IPS-20b (cell line): ENCODE measurements around the gene C2CD2.

Experiments used
- H3K27ac ChIP-seq: one replicate; pipeline ENCODE4 v1.5.1; 2013; ENCODE audit warnings: low read length
- H3K27me3 ChIP-seq: 2 replicates; pipeline ENCODE4 v1.6.1; 2013; ENCODE audit warnings: mild to moderate bottlenecking, low read length, inconsistent platforms; ENCODE audit not compliant: insufficient read depth
- H3K36me3 ChIP-seq: 2 replicates; pipeline ENCODE4 v1.6.1; 2013; ENCODE audit warnings: low read depth, mild to moderate bottlenecking, inconsistent platforms, low read length, moderate library complexity; ENCODE audit not compliant: insufficient read depth
- H3K4me1 ChIP-seq: 2 replicates; pipeline ENCODE4 v1.6.1; 2013; ENCODE audit warnings: mild to moderate bottlenecking, control low read depth, inconsistent platforms, low read length, moderate library complexity; ENCODE audit not compliant: insufficient read depth
- H3K4me3 ChIP-seq: 2 replicates; pipeline ENCODE4 v1.5.1; 2013; ENCODE audit warnings: mild to moderate bottlenecking, low read length, inconsistent platforms
- H3K9ac ChIP-seq: 2 replicates; pipeline ENCODE4 v1.6.1; 2013; ENCODE audit warnings: low read depth, mild to moderate bottlenecking, inconsistent platforms, low read length, moderate library complexity
- H3K9me3 ChIP-seq: 2 replicates; pipeline ENCODE4 v1.6.1; 2013; ENCODE audit warnings: mild to moderate bottlenecking, low read depth, low read length, inconsistent platforms; ENCODE audit not compliant: insufficient read depth

C2CD2 gene

DNA sequence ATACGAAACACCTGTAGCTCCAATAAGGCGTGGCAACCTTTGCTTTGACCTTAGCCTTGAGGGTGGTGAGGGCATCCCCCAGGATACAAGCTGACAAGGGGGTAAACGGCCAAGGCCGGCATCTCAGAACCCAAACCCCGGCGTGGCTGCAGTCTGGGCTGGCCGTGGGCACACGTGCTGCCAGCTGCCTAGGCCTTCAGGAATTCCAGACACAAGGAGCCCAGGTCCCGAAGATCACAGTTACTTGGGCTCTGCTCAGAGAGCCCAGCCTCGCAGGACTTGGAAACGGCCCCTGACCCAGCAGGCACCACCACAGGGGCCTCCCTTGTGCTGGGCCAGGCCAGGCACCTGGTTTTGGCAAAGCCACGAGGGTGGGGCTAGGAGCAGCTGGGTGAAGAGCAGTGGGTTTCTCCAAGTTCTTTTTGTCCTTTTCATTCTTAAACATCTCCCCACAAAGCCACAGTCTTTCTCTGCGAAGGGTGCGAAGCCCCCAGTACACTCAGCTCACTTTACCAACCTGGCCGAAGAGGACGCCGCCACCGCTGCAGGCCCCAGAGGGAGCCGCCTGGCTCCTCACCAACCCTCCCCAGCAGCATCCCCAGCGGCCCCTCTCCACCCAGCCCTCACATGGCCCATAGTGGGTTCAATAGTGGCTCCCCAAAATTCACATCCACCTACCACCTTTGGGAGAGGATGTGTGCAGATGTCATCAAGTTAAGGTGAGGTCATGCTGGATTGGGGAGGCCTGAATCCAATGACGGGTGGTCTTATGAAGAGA lies 101.5 kb downstream of the C2CD2 start:
- H3K4me3 ChIP-seq, result no peak overlapping the region
- no peak overlapping the region for H3K9ac ChIP-seq
- no peaks in the 10 kb centered on the region for H3K9me3 ChIP-seq
- no peaks in the 10 kb centered on the region for H3K4me1 ChIP-seq
- no peak overlapping the region for H3K27ac ChIP-seq
- H3K27me3 ChIP-seq, result no peaks in the 10 kb centered on the region
- H3K36me3 ChIP-seq, result peaks cover 44% of the 10 kb centered on the region

DNA sequence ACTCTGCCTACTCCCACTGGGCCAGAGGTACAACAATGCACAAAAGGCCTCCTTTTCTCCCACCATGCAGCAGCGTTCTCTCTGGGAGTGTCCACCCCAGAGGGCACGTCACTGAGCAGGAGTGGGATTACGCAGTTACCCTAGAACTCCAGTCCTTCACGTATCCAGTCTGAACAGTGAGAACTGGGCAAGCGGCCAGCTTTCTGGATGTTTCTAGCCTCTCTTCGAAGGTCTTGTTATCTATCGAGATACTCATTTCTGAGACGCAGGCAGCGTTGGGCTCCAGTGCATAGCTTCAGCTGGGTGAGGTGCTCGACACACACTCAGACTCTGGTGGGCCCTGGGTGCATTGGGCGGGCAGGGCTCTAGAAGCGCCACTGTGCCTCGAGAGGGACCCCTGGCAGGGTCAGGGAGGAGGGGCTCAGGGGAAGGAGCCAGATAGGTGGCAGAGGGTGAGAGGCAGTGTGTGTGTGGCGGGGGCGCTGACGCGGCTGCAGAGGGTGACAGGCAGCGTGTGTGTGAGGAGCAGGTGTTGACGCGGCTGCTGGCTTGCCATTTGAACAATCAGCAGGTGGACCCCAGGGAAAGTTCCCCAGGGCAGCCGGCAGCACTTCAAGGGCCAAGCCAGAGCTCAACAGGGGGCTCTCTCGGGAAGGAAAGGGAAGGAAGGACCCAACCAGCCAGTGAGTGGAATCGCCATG lies 102.6 kb downstream of the C2CD2 start:
- H3K27me3 ChIP-seq, result no peaks in the 10 kb centered on the region
- H3K4me1 ChIP-seq, result no peaks in the 10 kb centered on the region
- H3K4me3 ChIP-seq, result no peak overlapping the region
- no peak overlapping the region for H3K27ac ChIP-seq
- H3K9ac ChIP-seq, result no peak overlapping the region
- H3K36me3 ChIP-seq, result peaks cover 33% of the 10 kb centered on the region
- H3K9me3 ChIP-seq, result no peaks in the 10 kb centered on the region

DNA sequence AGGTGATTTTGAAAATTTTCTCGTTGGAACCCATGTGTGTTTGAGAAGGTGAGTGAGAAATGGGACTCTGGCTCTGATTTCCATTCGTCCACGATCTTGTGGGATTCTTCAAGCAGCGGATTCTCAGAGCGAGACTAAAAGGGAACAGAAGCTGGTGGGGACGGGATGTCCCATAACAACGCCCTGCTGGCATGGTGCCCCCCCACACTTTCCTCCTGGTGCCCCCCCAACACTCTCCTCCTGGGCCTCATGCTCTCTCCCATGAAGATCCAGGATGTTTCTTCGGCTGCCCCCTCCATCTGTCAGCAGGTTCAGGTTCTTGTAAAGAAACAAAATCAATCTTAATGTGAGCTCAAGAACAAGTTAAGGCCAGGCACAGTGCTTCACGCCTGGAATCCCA lies 103.7 kb downstream of the C2CD2 start:
- no peaks in the 10 kb centered on the region for H3K4me1 ChIP-seq
- no peaks in the 10 kb centered on the region for H3K9me3 ChIP-seq
- no peak overlapping the region for H3K9ac ChIP-seq
- peaks cover 27% of the 10 kb centered on the region for H3K36me3 ChIP-seq
- no peak overlapping the region for H3K27ac ChIP-seq
- H3K4me3 ChIP-seq, result no peak overlapping the region
- no peaks in the 10 kb centered on the region for H3K27me3 ChIP-seq

DNA sequence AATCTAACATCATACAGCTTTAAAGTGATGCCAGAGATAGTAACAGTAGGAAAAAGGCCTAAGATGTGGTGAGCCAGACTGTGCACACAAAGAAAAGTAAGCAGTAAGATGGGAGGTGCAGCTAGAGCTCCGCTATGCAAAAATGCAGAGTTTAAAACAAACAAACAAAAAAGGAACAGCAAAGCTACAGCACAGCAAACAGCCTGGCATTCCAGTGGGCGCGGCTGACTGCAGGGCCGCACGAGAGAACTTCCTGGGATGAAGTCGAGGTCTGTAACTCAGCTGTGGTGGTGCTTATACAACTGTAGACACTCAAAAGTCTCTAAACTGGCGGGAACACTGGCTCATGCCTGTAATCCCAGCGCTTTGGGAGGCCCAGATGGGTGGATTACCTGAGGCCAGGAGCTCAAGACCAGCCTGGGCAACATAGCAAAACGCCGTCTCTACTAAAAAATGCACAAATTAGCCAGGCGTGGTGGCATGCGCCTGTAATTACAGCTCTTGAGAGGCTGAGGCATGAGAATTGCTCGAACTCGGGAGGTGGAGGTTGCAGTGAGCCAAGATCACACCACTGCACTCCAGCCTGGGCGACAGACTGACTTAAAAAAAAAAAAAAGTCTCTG lies 104.7 kb downstream of the C2CD2 start:
- Histone ChIP-seq H3K9me3 (no peaks in the 10 kb centered on the region), H3K4me1 (no peaks in the 10 kb centered on the region), H3K27ac (no peak overlapping the region), H3K4me3 (no peak overlapping the region), H3K27me3 (no peaks in the 10 kb centered on the region), H3K9ac (no peak overlapping the region), H3K36me3 (peaks cover 17% of the 10 kb centered on the region)

DNA sequence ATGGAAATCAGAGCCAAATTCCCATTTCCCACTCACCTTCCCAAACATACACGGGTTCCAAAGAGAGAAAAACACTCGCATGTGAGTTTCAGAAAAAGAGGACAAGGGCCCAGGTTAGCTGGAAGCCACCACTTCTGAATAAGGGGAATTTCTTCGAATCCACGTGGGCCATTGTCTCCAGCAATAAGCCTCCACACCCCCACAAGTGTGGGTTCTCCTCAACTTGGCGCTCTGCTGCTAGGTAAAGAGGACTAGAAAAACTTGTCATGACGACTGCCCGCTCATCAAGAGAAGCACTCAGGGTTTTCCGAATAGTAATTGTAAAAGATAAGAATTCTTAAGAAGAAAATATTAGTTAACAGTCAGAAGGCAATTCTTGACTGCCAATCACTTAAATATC lies 105.3 kb downstream of the C2CD2 start:
- Histone ChIP-seq H3K27me3 (no peaks in the 10 kb centered on the region), H3K27ac (no peak overlapping the region), H3K9ac (no peak overlapping the region), H3K9me3 (no peaks in the 10 kb centered on the region), H3K4me1 (no peaks in the 10 kb centered on the region), H3K36me3 (peaks cover 11% of the 10 kb centered on the region; the same call in 1 of the 2 replicates), H3K4me3 (no peak overlapping the region)

DNA sequence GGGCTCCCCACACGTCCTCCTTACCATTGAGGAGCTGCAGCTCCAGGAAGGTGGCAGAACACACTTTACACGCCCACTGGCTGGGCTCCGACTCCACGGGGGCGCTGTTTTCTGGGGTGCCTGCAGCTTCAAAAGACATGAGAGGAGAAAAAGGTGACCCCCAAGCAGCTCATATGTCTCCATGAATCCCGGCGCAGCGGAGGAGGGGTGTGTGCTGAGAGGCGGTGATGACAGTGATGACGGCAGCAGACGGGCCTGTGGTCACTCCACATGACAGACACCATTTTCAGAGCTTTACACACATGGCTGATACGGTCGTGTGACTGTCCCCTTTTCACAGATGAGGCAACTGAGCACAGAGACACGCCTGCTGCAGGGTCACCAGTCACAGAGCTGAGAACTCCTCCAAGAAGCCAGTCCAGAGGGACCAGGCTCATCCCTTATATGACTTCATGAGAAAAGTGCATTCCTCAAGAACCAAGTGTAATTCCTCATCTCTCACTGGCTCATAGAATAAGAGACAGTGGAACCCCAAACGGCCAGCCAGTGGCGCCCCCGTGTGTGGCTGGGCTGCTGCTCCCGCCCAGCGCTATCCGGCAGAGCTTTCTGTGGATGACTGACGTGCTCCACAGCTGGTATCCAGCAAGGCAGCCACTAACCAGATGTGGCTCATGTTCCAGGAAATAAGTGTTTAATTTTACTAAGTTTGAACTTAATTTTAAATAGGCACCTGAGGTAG lies 106.6 kb downstream of the C2CD2 start:
- no peaks in the 10 kb centered on the region for H3K9me3 ChIP-seq
- no peaks in the 10 kb centered on the region for H3K4me1 ChIP-seq
- no peaks in the 10 kb centered on the region for H3K36me3 ChIP-seq
- no peak overlapping the region for H3K4me3 ChIP-seq
- no peak overlapping the region for H3K9ac ChIP-seq
- H3K27ac ChIP-seq, result no peak overlapping the region
- H3K27me3 ChIP-seq, result no peaks in the 10 kb centered on the region

DNA sequence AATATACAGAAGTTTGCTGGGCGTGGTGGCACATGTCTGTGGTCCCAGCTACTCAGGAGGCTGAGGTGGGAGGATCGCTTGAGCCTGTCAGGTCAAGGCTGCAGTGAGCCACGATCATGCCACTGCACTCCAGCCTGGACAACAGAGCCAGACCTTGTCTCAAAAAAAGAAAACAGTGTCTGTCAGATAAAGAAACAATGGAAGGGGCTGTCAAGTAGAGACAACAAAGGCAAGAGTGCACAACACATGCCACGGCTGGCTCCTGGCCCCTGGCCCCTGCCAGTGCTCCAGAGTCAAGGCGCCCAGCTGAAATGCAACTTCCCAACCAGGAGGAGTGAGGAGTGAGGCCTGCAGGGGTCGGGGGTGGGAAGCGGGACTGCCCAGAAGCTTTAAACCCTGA lies 107.3 kb downstream of the C2CD2 start:
- Histone ChIP-seq H3K4me1 (no peaks in the 10 kb centered on the region), H3K9me3 (no peaks in the 10 kb centered on the region), H3K9ac (no peak overlapping the region), H3K4me3 (no peak overlapping the region), H3K27me3 (no peaks in the 10 kb centered on the region), H3K27ac (no peak overlapping the region), H3K36me3 (no peaks in the 10 kb centered on the region)

DNA sequence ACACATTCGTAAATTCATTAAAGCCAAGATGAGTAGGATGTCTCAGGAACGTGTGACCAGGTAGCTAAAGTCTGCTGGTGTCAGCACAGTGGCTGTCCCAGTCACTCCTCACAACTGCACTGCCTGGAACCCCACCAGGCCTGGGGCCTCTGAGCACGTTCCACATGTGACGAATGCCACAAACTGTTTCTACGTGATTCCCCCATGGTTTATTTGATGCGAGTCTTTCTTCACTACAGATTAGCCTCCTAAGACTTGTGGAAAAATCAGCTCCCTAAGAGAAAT lies 107.8 kb downstream of the C2CD2 start:
- Histone ChIP-seq H3K36me3 (no peaks in the 10 kb centered on the region), H3K27me3 (no peaks in the 10 kb centered on the region), H3K4me1 (no peaks in the 10 kb centered on the region), H3K9ac (no peak overlapping the region), H3K9me3 (no peaks in the 10 kb centered on the region), H3K4me3 (no peak overlapping the region), H3K27ac (no peak overlapping the region)

DNA sequence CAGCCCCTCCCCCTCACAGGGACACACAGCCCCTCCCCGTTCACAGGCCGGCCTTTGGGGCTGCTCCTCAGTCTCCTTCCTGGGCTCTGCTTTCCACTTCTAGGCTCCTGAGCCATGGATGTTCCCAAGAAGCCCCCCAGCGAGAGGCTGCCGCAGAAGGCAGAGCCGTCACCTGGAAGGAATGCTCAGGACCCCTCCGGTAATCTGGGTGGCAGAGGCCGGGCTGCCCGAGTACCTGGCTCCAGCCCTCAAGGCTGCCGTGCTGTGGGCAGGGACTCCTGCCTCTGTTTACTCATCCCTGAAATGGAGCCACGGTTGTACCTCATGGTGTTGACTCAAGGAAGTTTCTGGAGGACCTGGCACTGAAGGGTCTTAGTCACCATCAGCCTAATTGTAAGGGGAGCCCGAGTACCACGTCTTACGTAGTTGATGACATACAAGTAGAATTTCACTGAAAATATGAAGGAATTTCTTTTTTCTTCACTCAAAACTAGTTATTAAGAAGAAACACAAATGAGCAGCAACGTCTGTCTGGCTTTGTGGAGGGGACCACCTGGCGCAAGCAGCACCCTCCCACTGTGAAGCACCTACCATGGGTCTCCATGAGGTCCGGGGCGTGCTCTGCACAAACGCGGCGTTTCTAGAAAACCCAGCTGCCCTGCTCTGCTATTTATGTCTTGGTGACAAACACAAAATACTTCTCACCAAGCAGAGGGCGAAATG lies 108.3 kb downstream of the C2CD2 start:
- no peaks in the 10 kb centered on the region for H3K27me3 ChIP-seq
- H3K27ac ChIP-seq, result no peak overlapping the region
- no peaks in the 10 kb centered on the region for H3K4me1 ChIP-seq
- no peaks in the 10 kb centered on the region for H3K9me3 ChIP-seq
- H3K36me3 ChIP-seq, result no peaks in the 10 kb centered on the region
- H3K4me3 ChIP-seq, result no peak overlapping the region
- no peak overlapping the region for H3K9ac ChIP-seq

DNA sequence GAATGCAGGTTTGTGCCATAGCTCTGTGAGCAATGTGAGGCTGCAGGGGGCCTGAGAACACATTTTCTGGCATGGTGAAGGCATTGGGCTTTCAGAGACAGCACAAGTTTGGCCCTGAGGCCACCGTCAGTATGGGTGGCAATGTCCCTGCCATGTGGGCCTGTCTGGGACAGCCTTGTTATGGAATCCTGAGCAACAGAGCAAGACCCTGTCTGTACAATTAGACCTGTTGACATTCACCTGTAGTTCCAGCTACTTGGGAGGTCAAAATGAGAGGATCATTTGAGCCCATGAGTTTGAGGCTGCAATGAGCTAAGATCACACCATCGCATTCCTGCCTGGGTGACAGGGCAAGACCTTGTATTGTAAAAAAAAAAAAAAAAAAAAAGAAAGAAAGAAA lies 110.2 kb downstream of the C2CD2 start:
- Histone ChIP-seq H3K4me1 (no peaks in the 10 kb centered on the region), H3K36me3 (no peaks in the 10 kb centered on the region; the same call in 1 of the 2 replicates), H3K27ac (no peak overlapping the region), H3K27me3 (no peaks in the 10 kb centered on the region), H3K9me3 (no peaks in the 10 kb centered on the region), H3K9ac (no peak overlapping the region), H3K4me3 (no peak overlapping the region)

DNA sequence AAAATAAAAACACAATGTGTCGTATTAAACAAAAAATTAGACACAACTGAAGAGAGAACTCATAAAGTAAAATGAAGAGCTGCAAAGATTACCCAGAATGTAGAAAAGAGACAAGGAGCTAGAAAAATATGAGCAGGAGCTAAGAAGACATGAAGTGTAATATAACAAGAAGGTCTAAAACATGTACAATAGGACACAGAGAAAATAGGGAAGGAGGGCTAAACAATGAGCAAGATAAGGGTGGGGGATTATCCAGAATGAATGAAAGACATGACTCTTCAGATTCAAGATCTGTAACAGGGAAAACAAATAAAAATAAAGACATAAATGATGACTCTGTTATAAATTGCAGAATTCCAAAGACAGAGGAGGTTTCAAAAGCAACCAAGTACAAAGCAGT lies 112.9 kb downstream of the C2CD2 start:
- peaks cover 24% of the 10 kb centered on the region for H3K36me3 ChIP-seq
- peaks cover 12% of the 10 kb centered on the region; the same call in 1 of the 2 replicates for H3K4me1 ChIP-seq
- no peak overlapping the region for H3K27ac ChIP-seq
- H3K9ac ChIP-seq, result no peak overlapping the region
- no peaks in the 10 kb centered on the region for H3K9me3 ChIP-seq
- H3K4me3 ChIP-seq, result no peak overlapping the region
- no peaks in the 10 kb centered on the region for H3K27me3 ChIP-seq
